ENCODE results near the gene ZFP92.

DNA sequence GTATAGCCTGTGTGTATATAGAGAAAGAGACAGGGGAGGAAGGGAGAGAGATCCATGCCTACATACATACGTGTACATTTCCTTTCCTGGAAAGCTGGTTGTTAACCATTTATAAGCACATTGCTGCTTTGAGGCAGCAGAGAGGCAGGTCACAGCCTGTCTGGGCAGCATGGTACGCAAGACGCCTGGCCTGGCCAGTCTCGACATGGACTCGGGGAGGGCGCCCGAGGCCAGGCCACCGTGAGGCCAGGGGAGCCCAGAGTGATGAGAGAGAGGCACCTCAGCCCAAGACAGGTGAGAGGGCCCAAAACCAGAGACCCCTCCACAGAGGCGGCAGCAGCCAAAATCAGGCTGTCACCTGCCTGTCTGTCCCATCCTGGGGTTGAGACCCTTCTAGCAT lies 30.7 kb downstream of the ZFP92 start:
- TF ChIP-seq, protein P1, sequence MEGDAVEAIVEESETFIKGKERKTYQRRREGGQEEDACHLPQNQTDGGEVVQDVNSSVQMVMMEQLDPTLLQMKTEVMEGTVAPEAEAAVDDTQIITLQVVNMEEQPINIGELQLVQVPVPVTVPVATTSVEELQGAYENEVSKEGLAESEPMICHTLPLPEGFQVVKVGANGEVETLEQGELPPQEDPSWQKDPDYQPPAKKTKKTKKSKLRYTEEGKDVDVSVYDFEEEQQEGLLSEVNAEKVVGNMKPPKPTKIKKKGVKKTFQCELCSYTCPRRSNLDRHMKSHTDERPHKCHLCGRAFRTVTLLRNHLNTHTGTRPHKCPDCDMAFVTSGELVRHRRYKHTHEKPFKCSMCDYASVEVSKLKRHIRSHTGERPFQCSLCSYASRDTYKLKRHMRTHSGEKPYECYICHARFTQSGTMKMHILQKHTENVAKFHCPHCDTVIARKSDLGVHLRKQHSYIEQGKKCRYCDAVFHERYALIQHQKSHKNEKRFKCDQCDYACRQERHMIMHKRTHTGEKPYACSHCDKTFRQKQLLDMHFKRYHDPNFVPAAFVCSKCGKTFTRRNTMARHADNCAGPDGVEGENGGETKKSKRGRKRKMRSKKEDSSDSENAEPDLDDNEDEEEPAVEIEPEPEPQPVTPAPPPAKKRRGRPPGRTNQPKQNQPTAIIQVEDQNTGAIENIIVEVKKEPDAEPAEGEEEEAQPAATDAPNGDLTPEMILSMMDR (conservative IDR thresholded peaks at IDR 0.05) = no peak
- TF ChIP-seq EZH2 (IDR thresholded peaks at IDR 0.05; ENCODE audit: low read depth) = no peak
